ENCODE measurements around the gene FBXO28. TPM values are rescaled to one million over a fixed set of nuclear protein-coding genes. Genes with fewer than 3 reads are reported as not detected.
"Not testable (repeated sequence)": the region's sequence is repeated elsewhere in the genome, so short reads cannot be mapped to it uniquely, and the experiment has no call there.

Gene FBXO28
- total and polyA plus RNA-seq, 2 donors (not counting 1 experiment from before 2014, with no cell fraction given), result 25.3 to 34.3 TPM

DNA sequence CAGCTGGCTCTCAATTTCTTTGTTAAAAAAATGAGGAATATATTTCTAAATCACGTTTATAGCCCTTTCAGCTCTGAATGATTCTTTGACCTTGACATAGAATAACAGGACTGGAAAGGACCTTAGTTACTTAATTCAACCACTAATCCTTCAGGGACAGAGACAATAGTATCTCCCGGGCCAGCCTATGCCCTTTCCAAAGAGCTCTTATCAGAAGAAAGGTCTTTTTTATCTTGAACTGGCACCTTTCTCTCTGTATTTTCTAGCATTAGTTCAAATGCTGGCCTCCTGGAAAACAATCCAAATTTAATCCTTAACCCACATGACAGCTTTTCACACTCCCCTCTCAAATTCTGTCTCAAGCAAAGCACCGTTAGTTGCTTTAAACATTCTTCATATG is 44.8 kb upstream of the FBXO28 start:
- Histone ChIP-seq H3K27ac (ENCODE audit: insufficient read depth, low read length) (no peak overlapping the region), H3K36me3 (ENCODE audit: control insufficient read depth, insufficient read depth, low read length) (no peaks in the 10 kb centered on the region), H3K79me2 (ENCODE audit: control insufficient read depth, insufficient read depth, low read length) (no peaks in the 10 kb centered on the region), H3K9ac (ENCODE audit: insufficient read depth, low read length) (no peak overlapping the region), H4K20me1 (ENCODE audit: control insufficient read depth, extremely low read depth, insufficient read depth, low read length) (no peaks in the 10 kb centered on the region), H3K4me2 (ENCODE audit: extremely low read depth, insufficient read depth, low read length) (no peak overlapping the region), H3K9me3 (ENCODE audit: control insufficient read depth, insufficient read depth, low read depth, low read length) (no peaks in the 10 kb centered on the region), H3K4me3 (replicated peaks in 1 of 4; ENCODE audit: control extremely low read depth in 1 of 4, insufficient read depth in 1 of 4, low read depth in 3 of 4, low read length in 4 of 4) (no peak overlapping the region), H3K27me3 (ENCODE audit: control insufficient read depth, insufficient read depth, low read length) (no peaks in the 10 kb centered on the region), H2AFZ (ENCODE audit: low read length) (no peak overlapping the region), H3K4me1 (ENCODE audit: control insufficient read depth, extremely low read depth, insufficient read depth, low read length) (peaks cover 2% of the 10 kb centered on the region)
- TF ChIP-seq, protein P1, sequence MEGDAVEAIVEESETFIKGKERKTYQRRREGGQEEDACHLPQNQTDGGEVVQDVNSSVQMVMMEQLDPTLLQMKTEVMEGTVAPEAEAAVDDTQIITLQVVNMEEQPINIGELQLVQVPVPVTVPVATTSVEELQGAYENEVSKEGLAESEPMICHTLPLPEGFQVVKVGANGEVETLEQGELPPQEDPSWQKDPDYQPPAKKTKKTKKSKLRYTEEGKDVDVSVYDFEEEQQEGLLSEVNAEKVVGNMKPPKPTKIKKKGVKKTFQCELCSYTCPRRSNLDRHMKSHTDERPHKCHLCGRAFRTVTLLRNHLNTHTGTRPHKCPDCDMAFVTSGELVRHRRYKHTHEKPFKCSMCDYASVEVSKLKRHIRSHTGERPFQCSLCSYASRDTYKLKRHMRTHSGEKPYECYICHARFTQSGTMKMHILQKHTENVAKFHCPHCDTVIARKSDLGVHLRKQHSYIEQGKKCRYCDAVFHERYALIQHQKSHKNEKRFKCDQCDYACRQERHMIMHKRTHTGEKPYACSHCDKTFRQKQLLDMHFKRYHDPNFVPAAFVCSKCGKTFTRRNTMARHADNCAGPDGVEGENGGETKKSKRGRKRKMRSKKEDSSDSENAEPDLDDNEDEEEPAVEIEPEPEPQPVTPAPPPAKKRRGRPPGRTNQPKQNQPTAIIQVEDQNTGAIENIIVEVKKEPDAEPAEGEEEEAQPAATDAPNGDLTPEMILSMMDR (conservative IDR thresholded peaks at IDR 0.05 in 1 of 2, IDR thresholded peaks at IDR 0.05 in 1 of 2; ENCODE audit: low read depth in 1 of 2, low read length in 2 of 2), result no peak
- no peak for TF ChIP-seq EZH2 (IDR thresholded peaks at IDR 0.05; ENCODE audit: low read length, missing control alignments)
- no peak for DNase-seq (ENCODE audit: low read depth in 2 of 2)

GRCh38 chr1:224070521-224070920 is 43.4 kb upstream of the FBXO28 start:
- Histone ChIP-seq H3K4me1 (ENCODE audit: control insufficient read depth, extremely low read depth, insufficient read depth, low read length) (peaks cover 2% of the 10 kb centered on the region), H2AFZ (ENCODE audit: low read length) (no peak overlapping the region), H3K27me3 (ENCODE audit: control insufficient read depth, insufficient read depth, low read length) (no peaks in the 10 kb centered on the region), H3K9me3 (ENCODE audit: control insufficient read depth, insufficient read depth, low read depth, low read length) (no peaks in the 10 kb centered on the region), H3K36me3 (ENCODE audit: control insufficient read depth, insufficient read depth, low read length) (no peaks in the 10 kb centered on the region), H3K27ac (ENCODE audit: insufficient read depth, low read length) (no peak overlapping the region), H3K9ac (ENCODE audit: insufficient read depth, low read length) (no peak overlapping the region), H3K4me2 (ENCODE audit: extremely low read depth, insufficient read depth, low read length) (no peak overlapping the region), H3K79me2 (ENCODE audit: control insufficient read depth, insufficient read depth, low read length) (no peaks in the 10 kb centered on the region), H3K4me3 (replicated peaks in 1 of 4; ENCODE audit: control extremely low read depth in 1 of 4, insufficient read depth in 1 of 4, low read depth in 3 of 4, low read length in 4 of 4) (no peak overlapping the region), H4K20me1 (ENCODE audit: control insufficient read depth, extremely low read depth, insufficient read depth, low read length) (no peaks in the 10 kb centered on the region)
- TF ChIP-seq, protein P1 (conservative IDR thresholded peaks at IDR 0.05 in 1 of 2, IDR thresholded peaks at IDR 0.05 in 1 of 2; ENCODE audit: low read depth in 1 of 2, low read length in 2 of 2), result no peak
- TF ChIP-seq EZH2 (IDR thresholded peaks at IDR 0.05; ENCODE audit: low read length, missing control alignments), result no peak
- DNase-seq (ENCODE audit: low read depth in 2 of 2), result no peak

- Histone ChIP-seq H3K9me3 (ENCODE audit: control insufficient read depth, insufficient read depth, low read depth, low read length) (no peaks in the 10 kb centered on the region), H3K4me3 (replicated peaks in 1 of 4; ENCODE audit: control extremely low read depth in 1 of 4, insufficient read depth in 1 of 4, low read depth in 3 of 4, low read length in 4 of 4) (no peak overlapping the region), H3K79me2 (ENCODE audit: control insufficient read depth, insufficient read depth, low read length) (no peaks in the 10 kb centered on the region), H3K36me3 (ENCODE audit: control insufficient read depth, insufficient read depth, low read length) (no peaks in the 10 kb centered on the region), H3K9ac (ENCODE audit: insufficient read depth, low read length) (no peak overlapping the region), H3K27ac (ENCODE audit: insufficient read depth, low read length) (no peak overlapping the region), H3K27me3 (ENCODE audit: control insufficient read depth, insufficient read depth, low read length) (no peaks in the 10 kb centered on the region), H2AFZ (ENCODE audit: low read length) (no peak overlapping the region), H4K20me1 (ENCODE audit: control insufficient read depth, extremely low read depth, insufficient read depth, low read length) (no peaks in the 10 kb centered on the region), H3K4me2 (ENCODE audit: extremely low read depth, insufficient read depth, low read length) (no peak overlapping the region), H3K4me1 (ENCODE audit: control insufficient read depth, extremely low read depth, insufficient read depth, low read length) (peaks cover 6% of the 10 kb centered on the region)
- TF ChIP-seq, protein P1 (conservative IDR thresholded peaks at IDR 0.05 in 1 of 2, IDR thresholded peaks at IDR 0.05 in 1 of 2; ENCODE audit: low read depth in 1 of 2, low read length in 2 of 2), result no peak
- TF ChIP-seq EZH2 (IDR thresholded peaks at IDR 0.05; ENCODE audit: low read length, missing control alignments), result no peak
- no peak for DNase-seq (ENCODE audit: low read depth in 2 of 2)
Measured at GRCh38 chr1:224076407-224076806, 37.5 kb upstream of the FBXO28 start.

DNA sequence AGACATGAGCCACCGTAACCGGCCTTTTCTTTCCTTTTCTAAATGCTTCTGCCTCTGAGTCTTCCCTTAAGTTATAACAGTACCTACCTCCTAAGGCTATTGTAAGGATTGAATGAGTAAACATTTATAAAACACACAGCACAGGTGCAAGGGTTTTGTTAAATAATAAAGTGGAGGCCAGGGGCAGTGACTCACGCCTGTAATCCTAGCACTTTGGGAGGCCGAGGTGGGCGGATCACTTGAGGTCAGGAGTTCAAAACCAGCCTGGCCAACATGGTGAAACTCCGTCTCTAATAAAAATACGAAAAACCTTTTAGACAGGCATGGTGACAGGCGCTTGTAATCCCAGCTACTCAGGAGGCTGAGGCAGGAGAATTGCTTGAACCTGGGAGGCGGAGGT is 34.3 kb upstream of the FBXO28 start:
- DNase-seq (ENCODE audit: low read depth in 2 of 2); H4K20me1 ChIP-seq (ENCODE audit: control insufficient read depth, extremely low read depth, insufficient read depth, low read length); H3K4me1 ChIP-seq (ENCODE audit: control insufficient read depth, extremely low read depth, insufficient read depth, low read length); H3K79me2 ChIP-seq (ENCODE audit: control insufficient read depth, insufficient read depth, low read length); H2AFZ ChIP-seq (ENCODE audit: low read length); H3K9ac ChIP-seq (ENCODE audit: insufficient read depth, low read length); H3K4me3 ChIP-seq (replicated peaks in 1 of 4; ENCODE audit: control extremely low read depth in 1 of 4, insufficient read depth in 1 of 4, low read depth in 3 of 4, low read length in 4 of 4); H3K9me3 ChIP-seq (ENCODE audit: control insufficient read depth, insufficient read depth, low read depth, low read length); H3K27ac ChIP-seq (ENCODE audit: insufficient read depth, low read length); H3K4me2 ChIP-seq (ENCODE audit: extremely low read depth, insufficient read depth, low read length); H3K36me3 ChIP-seq (ENCODE audit: control insufficient read depth, insufficient read depth, low read length); H3K27me3 ChIP-seq (ENCODE audit: control insufficient read depth, insufficient read depth, low read length): not testable (repeated sequence)
